Measurements from ENCODE around the gene TMEM156.
"Not testable (repeated sequence)": the region's sequence is repeated elsewhere in the genome, so short reads cannot be mapped to it uniquely, and the experiment has no call there.

DNA sequence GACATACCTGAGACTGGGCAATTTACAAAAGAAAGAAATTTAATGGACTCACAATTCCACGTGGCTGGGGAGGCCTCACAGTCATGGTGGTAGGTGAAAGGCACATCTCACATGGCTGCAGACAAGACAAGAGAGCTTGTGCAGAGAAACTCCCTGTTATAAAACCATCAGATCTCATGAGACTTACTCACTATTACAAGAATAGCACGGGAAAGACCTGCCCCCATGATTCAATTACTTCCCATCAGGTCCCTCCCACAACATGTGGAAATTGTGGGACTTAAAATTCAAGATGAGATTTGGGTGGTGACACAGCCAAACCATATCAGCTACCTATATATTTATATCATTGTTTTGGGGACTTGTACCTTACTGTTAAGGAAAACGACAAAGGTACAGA, 90.3 kb downstream of the TMEM156 start:
- TF ChIP-seq POLR2A (IDR thresholded peaks at IDR 0.05; ENCODE audit: low read depth, low read length); POLR2AphosphoS2 (IDR thresholded peaks at IDR 0.05; ENCODE audit: low read depth, low read length); REST (IDR thresholded peaks at IDR 0.05; ENCODE audit: low read depth, low read length); CHD2 (IDR thresholded peaks at IDR 0.05; ENCODE audit: borderline replicate concordance, low read depth, low read length); RAD21 (IDR thresholded peaks at IDR 0.05; ENCODE audit: insufficient read depth, low read depth, low read length); RCOR1 (conservative IDR thresholded peaks at IDR 0.05; ENCODE audit: low read depth, low read length); SP1 (IDR thresholded peaks at IDR 0.05; ENCODE audit: low read depth, low read length); ZNF384 (IDR thresholded peaks at IDR 0.05; ENCODE audit: borderline replicate concordance, low read depth, low read length); MAX (IDR thresholded peaks at IDR 0.05; ENCODE audit: low read depth, low read length): not testable (repeated sequence)
- TF ChIP-seq, protein P1, sequence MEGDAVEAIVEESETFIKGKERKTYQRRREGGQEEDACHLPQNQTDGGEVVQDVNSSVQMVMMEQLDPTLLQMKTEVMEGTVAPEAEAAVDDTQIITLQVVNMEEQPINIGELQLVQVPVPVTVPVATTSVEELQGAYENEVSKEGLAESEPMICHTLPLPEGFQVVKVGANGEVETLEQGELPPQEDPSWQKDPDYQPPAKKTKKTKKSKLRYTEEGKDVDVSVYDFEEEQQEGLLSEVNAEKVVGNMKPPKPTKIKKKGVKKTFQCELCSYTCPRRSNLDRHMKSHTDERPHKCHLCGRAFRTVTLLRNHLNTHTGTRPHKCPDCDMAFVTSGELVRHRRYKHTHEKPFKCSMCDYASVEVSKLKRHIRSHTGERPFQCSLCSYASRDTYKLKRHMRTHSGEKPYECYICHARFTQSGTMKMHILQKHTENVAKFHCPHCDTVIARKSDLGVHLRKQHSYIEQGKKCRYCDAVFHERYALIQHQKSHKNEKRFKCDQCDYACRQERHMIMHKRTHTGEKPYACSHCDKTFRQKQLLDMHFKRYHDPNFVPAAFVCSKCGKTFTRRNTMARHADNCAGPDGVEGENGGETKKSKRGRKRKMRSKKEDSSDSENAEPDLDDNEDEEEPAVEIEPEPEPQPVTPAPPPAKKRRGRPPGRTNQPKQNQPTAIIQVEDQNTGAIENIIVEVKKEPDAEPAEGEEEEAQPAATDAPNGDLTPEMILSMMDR (IDR thresholded peaks at IDR 0.05 in 2 of 3, conservative IDR thresholded peaks at IDR 0.05 in 1 of 3; ENCODE audit: control insufficient read depth in 2 of 3, extremely low read depth in 1 of 3, insufficient read depth in 1 of 3, low read depth in 3 of 3, low read length in 3 of 3) = not testable (repeated sequence)

All from GM12878 (cell line).